GM23338 (cell line): ENCODE data around the gene TMEM117. TPM values are rescaled to one million over a fixed set of nuclear protein-coding genes. Genes with fewer than 3 reads are reported as not detected.

Experiments used
- ATAC-seq: fragments of 200-7000 bp; cut with Tn5 transposase; 3 replicates; pipeline ENCODE4 v1.9.1; 2020
- DNase-seq: peaks from one replicate; pipeline ENCODE4 v3.0.0-alpha.2; 2015; ENCODE audit warnings: low spot score
- H2AFZ ChIP-seq: fragments of 200-600 bp; sonication (generic); 2 replicates; pipeline ENCODE4 v1.8.0; 2016; ENCODE audit warnings: antibody characterized with exemption, mild to moderate bottlenecking, moderate library complexity
- H3F3A ChIP-seq: fragments of 200-600 bp; sonication (generic); replicated peaks from 2 replicates; pipeline ENCODE4 v1.8.0; 2017; ENCODE audit warnings: antibody characterized with exemption, mixed run types, low read depth
- H3K27ac ChIP-seq: fragments of 200-600 bp; sonication (generic); 2 replicates; pipeline ENCODE4 v1.6.1; 2016; ENCODE audit warnings: low read depth
- H3K27me3 ChIP-seq: fragments of 200-600 bp; sonication (generic); 2 replicates; pipeline ENCODE4 v1.8.0; 2016; ENCODE audit warnings: mild to moderate bottlenecking, mixed run types, moderate library complexity; ENCODE audit not compliant: insufficient read depth
- H3K36me3 ChIP-seq: fragments of 200-600 bp; sonication (generic); 2 replicates; pipeline ENCODE4 v1.8.0; 2016; ENCODE audit warnings: mild to moderate bottlenecking; ENCODE audit not compliant: insufficient read depth
- H3K4me1 ChIP-seq: fragments of 200-600 bp; sonication (generic); 2 replicates; pipeline ENCODE4 v1.8.0; 2016; ENCODE audit warnings: mild to moderate bottlenecking, moderate library complexity; ENCODE audit not compliant: insufficient read depth
- H3K4me2 ChIP-seq: fragments of 200-600 bp; sonication (generic); 2 replicates; pipeline ENCODE4 v1.7.1; 2017; ENCODE audit warnings: mixed run types
- H3K4me3 ChIP-seq: fragments of 200-600 bp; sonication (generic); 2 replicates; pipeline ENCODE4 v1.6.1; 2016; ENCODE audit warnings: mixed run types
- H3K79me2 ChIP-seq: fragments of 200-600 bp; sonication (generic); replicated peaks from 2 replicates; pipeline ENCODE4 v1.8.0; 2017; ENCODE audit warnings: mild to moderate bottlenecking; ENCODE audit not compliant: insufficient read depth
- H3K9me2 ChIP-seq: fragments of 200-600 bp; sonication (generic); 2 replicates; pipeline ENCODE4 v1.8.0; 2017; ENCODE audit not compliant: insufficient read depth
- H4K20me1 ChIP-seq: fragments of 200-600 bp; sonication (generic); replicated peaks from 2 replicates; pipeline ENCODE4 v1.8.0; 2017; ENCODE audit warnings: mild to moderate bottlenecking; ENCODE audit not compliant: insufficient read depth
- H3K27ac Mint-ChIP-seq: 2 replicates; pipeline ENCODE4 v1.8.0; 2020; ENCODE audit warnings: inconsistent platforms, mild to moderate bottlenecking, moderate library complexity, mixed read lengths
- H3K27me3 Mint-ChIP-seq: 3 replicates; pipeline ENCODE4 v1.8.0; 2022; ENCODE audit warnings: low read depth, mild to moderate bottlenecking, moderate library complexity, mixed read lengths, inconsistent platforms; ENCODE audit not compliant: insufficient read depth, poor library complexity
- H3K36me3 Mint-ChIP-seq: 3 replicates; pipeline ENCODE4 v1.8.0; 2021; ENCODE audit warnings: low read depth, mild to moderate bottlenecking, inconsistent platforms, moderate library complexity, mixed read lengths
- H3K4me1 Mint-ChIP-seq: 3 replicates; pipeline ENCODE4 v1.8.0; 2020; ENCODE audit warnings: mild to moderate bottlenecking, inconsistent platforms, mixed read lengths
- H3K4me3 Mint-ChIP-seq: 3 replicates; pipeline ENCODE4 v1.8.0; 2021; ENCODE audit warnings: moderate library complexity, mild to moderate bottlenecking, inconsistent platforms, mixed read lengths
- H3K9me3 Mint-ChIP-seq: 3 replicates; pipeline ENCODE4 v1.8.0; 2020; ENCODE audit warnings: moderate library complexity, mild to moderate bottlenecking, inconsistent platforms, mixed read lengths
- CREB1 ChIP-seq: fragments of 250-450 bp; sonication (Bioruptor Pico); IDR thresholded peaks from 2 replicates; pipeline ENCODE4 v1.5.0; 2020; ENCODE audit warnings: low read depth, mild to moderate bottlenecking, moderate library complexity
- EZH2 ChIP-seq: fragments of 200-600 bp; sonication (generic); IDR thresholded peaks from one replicate; pipeline ENCODE4 v1.8.0; 2017; ENCODE audit warnings: antibody characterized with exemption, mild to moderate bottlenecking, low read depth; ENCODE audit not compliant: unreplicated experiment
- EZH2phosphoT487 ChIP-seq: fragments of 200-600 bp; sonication (generic); IDR thresholded peaks from one replicate; pipeline ENCODE4 v1.8.1; 2018; ENCODE audit warnings: antibody characterized with exemption; ENCODE audit not compliant: unreplicated experiment
- JUNB ChIP-seq: IDR thresholded peaks from one replicate; pipeline ENCODE4 v1.6.1; 2016; ENCODE audit warnings: antibody characterized with exemption; ENCODE audit not compliant: unreplicated experiment
- NANOG ChIP-seq: IDR thresholded peaks from 2 replicates; pipeline ENCODE4 v1.6.1; 2016; ENCODE audit warnings: antibody characterized with exemption, borderline replicate concordance
- POLR2AphosphoS5 ChIP-seq: IDR thresholded peaks from 2 replicates; pipeline ENCODE4 v1.6.1; 2016; ENCODE audit warnings: antibody characterized with exemption, low read depth
- STAT1 ChIP-seq: IDR thresholded peaks from one replicate; pipeline ENCODE4 v1.6.1; 2016; ENCODE audit warnings: antibody characterized with exemption; ENCODE audit not compliant: unreplicated experiment
- ZNF114 ChIP-seq: fragments of 250-450 bp; sonication (Bioruptor Pico); IDR thresholded peaks from 2 replicates; pipeline ENCODE4 v1.5.0; 2020; ENCODE audit warnings: mild to moderate bottlenecking, moderate library complexity
- ZNF331 ChIP-seq: fragments of 250-450 bp; sonication (Bioruptor Pico); IDR thresholded peaks from 2 replicates; pipeline ENCODE4 v1.5.0; 2020; ENCODE audit warnings: low read depth, mild to moderate bottlenecking, moderate library complexity
- polyA plus RNA-seq: library from polyadenylated mRNA; unstranded; fragments of >200 nt; fragmentation: Nextera tagmentation; extraction: Ambion mirVana; gene quantifications from 2 replicates; pipeline ENCODE4 v1.2.1, GENCODE V29; 2016
- total RNA-seq: library from RNA; depleted of rRNA; stranded (reverse); fragments of >200 nt; shearing (Covaris generic); gene quantifications from 2 replicates; pipeline ENCODE4 v1.2.3, GENCODE V29; 2014
- TF ChIP-seq, protein P1 (sequence below): IDR thresholded peaks from 2 replicates; pipeline ENCODE4 v1.6.1; 2016; ENCODE audit warnings: antibody characterized with exemption
- TF ChIP-seq, protein P2 (sequence below): fragments of 250-450 bp; sonication (Bioruptor Pico); IDR thresholded peaks from 2 replicates; pipeline ENCODE4 v1.5.0; 2020; ENCODE audit warnings: mild to moderate bottlenecking, moderate library complexity
- TF ChIP-seq, protein P3 (sequence below), 2 experiments: fragments of 200-600 bp in 1 of 2; sonication (generic) in 1 of 2; conservative IDR thresholded peaks; 2 replicates each; pipeline versions ENCODE4 v1.5.1 to v1.6.1; 2016 to 2017; ENCODE audit warnings: antibody characterized with exemption in 2 of 2, low read depth in 2 of 2, mild to moderate bottlenecking in 2 of 2, moderate library complexity in 1 of 2
- TF ChIP-seq, protein P4 (sequence below): IDR thresholded peaks from one replicate; pipeline ENCODE4 v1.6.1; 2018; ENCODE audit warnings: antibody characterized with exemption; ENCODE audit not compliant: unreplicated experiment

The TMEM117 gene
- total and polyA plus RNA-seq, 2 experiments from 2014 or later: 0.94 to 1.6 TPM

DNA sequence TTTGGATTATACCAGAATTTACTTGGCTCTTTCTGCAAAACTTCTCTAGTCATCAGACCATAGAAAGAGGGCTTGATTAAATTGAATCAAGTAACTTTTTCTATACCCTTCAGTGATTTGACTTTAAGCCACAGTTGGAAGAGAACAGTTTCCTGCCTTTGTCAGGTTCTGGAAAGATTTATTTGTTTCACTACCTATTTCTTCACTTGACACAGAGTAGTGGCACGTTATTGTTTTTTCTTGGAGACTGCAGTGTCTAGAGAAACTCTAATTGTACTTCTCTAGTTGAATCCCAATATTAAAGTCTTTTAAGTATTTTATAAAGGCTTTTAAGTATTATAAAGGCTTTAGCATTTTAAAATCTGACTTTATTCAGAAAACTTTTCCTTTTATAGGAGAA, 138.1 kb downstream of the TMEM117 start:
- Mint-ChIP-seq H3K9me3 (peaks cover 42% of the 10 kb centered on the region), H3K27ac (no peak overlapping the region), H3K36me3 (peaks cover 38% of the 10 kb centered on the region), H3K4me3 (no peak overlapping the region), H3K4me1 (peaks cover 6% of the 10 kb centered on the region; the same call in 1 of the 3 replicates), H3K27me3 (no peaks in the 10 kb centered on the region)
- no peak overlapping the region for H2AFZ ChIP-seq
- H3K27me3 ChIP-seq: no peaks in the 10 kb centered on the region
- H3F3A ChIP-seq: no peaks in the 10 kb centered on the region
- H3K4me1 ChIP-seq: no peaks in the 10 kb centered on the region
- H3K9me2 ChIP-seq: no peaks in the 10 kb centered on the region; the same call in 1 of the 2 replicates
- no peak overlapping the region for H3K4me3 ChIP-seq
- no peaks in the 10 kb centered on the region for H3K79me2 ChIP-seq
- ATAC-seq (no peak), DNase-seq (no peak)
- H3K36me3 ChIP-seq: peaks cover 5% of the 10 kb centered on the region; the same call in 1 of the 2 replicates
- H3K4me2 ChIP-seq: no peak overlapping the region
- H4K20me1 ChIP-seq: no peaks in the 10 kb centered on the region
- no peak for TF ChIP-seq EZH2
- TF ChIP-seq ZNF114 (CRISPR knock-in tag): no peak
- TF ChIP-seq, protein P1, sequence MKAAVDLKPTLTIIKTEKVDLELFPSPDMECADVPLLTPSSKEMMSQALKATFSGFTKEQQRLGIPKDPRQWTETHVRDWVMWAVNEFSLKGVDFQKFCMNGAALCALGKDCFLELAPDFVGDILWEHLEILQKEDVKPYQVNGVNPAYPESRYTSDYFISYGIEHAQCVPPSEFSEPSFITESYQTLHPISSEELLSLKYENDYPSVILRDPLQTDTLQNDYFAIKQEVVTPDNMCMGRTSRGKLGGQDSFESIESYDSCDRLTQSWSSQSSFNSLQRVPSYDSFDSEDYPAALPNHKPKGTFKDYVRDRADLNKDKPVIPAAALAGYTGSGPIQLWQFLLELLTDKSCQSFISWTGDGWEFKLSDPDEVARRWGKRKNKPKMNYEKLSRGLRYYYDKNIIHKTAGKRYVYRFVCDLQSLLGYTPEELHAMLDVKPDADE: no peak
- TF ChIP-seq, protein P2, sequence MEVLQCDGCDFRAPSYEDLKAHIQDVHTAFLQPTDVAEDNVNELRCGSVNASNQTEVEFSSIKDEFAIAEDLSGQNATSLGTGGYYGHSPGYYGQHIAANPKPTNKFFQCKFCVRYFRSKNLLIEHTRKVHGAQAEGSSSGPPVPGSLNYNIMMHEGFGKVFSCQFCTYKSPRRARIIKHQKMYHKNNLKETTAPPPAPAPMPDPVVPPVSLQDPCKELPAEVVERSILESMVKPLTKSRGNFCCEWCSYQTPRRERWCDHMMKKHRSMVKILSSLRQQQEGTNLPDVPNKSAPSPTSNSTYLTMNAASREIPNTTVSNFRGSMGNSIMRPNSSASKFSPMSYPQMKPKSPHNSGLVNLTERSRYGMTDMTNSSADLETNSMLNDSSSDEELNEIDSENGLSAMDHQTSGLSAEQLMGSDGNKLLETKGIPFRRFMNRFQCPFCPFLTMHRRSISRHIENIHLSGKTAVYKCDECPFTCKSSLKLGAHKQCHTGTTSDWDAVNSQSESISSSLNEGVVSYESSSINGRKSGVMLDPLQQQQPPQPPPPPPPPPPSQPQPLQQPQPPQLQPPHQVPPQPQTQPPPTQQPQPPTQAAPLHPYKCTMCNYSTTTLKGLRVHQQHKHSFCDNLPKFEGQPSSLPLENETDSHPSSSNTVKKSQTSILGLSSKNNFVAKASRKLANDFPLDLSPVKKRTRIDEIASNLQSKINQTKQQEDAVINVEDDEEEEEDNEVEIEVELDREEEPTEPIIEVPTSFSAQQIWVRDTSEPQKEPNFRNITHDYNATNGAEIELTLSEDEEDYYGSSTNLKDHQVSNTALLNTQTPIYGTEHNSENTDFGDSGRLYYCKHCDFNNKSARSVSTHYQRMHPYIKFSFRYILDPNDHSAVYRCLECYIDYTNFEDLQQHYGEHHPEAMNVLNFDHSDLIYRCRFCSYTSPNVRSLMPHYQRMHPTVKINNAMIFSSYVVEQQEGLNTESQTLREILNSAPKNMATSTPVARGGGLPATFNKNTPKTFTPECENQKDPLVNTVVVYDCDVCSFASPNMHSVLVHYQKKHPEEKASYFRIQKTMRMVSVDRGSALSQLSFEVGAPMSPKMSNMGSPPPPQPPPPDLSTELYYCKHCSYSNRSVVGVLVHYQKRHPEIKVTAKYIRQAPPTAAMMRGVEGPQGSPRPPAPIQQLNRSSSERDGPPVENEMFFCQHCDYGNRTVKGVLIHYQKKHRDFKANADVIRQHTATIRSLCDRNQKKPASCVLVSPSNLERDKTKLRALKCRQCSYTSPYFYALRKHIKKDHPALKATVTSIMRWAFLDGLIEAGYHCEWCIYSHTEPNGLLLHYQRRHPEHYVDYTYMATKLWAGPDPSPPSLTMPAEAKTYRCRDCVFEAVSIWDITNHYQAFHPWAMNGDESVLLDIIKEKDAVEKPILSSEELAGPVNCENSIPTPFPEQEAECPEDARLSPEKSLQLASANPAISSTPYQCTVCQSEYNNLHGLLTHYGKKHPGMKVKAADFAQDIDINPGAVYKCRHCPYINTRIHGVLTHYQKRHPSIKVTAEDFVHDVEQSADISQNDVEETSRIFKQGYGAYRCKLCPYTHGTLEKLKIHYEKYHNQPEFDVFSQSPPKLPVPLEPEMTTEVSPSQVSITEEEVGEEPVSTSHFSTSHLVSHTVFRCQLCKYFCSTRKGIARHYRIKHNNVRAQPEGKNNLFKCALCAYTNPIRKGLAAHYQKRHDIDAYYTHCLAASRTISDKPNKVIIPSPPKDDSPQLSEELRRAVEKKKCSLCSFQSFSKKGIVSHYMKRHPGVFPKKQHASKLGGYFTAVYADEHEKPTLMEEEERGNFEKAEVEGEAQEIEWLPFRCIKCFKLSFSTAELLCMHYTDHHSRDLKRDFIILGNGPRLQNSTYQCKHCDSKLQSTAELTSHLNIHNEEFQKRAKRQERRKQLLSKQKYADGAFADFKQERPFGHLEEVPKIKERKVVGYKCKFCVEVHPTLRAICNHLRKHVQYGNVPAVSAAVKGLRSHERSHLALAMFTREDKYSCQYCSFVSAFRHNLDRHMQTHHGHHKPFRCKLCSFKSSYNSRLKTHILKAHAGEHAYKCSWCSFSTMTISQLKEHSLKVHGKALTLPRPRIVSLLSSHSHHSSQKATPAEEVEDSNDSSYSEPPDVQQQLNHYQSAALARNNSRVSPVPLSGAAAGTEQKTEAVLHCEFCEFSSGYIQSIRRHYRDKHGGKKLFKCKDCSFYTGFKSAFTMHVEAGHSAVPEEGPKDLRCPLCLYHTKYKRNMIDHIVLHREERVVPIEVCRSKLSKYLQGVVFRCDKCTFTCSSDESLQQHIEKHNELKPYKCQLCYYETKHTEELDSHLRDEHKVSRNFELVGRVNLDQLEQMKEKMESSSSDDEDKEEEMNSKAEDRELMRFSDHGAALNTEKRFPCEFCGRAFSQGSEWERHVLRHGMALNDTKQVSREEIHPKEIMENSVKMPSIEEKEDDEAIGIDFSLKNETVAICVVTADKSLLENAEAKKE (CRISPR knock-in tag): no peak
- TF ChIP-seq, protein P3, sequence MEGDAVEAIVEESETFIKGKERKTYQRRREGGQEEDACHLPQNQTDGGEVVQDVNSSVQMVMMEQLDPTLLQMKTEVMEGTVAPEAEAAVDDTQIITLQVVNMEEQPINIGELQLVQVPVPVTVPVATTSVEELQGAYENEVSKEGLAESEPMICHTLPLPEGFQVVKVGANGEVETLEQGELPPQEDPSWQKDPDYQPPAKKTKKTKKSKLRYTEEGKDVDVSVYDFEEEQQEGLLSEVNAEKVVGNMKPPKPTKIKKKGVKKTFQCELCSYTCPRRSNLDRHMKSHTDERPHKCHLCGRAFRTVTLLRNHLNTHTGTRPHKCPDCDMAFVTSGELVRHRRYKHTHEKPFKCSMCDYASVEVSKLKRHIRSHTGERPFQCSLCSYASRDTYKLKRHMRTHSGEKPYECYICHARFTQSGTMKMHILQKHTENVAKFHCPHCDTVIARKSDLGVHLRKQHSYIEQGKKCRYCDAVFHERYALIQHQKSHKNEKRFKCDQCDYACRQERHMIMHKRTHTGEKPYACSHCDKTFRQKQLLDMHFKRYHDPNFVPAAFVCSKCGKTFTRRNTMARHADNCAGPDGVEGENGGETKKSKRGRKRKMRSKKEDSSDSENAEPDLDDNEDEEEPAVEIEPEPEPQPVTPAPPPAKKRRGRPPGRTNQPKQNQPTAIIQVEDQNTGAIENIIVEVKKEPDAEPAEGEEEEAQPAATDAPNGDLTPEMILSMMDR (conservative IDR thresholded peaks at IDR 0.05; ENCODE audit: low read depth in 2 of 2): no peak
- TF ChIP-seq CREB1: no peak
- TF ChIP-seq, protein P4, sequence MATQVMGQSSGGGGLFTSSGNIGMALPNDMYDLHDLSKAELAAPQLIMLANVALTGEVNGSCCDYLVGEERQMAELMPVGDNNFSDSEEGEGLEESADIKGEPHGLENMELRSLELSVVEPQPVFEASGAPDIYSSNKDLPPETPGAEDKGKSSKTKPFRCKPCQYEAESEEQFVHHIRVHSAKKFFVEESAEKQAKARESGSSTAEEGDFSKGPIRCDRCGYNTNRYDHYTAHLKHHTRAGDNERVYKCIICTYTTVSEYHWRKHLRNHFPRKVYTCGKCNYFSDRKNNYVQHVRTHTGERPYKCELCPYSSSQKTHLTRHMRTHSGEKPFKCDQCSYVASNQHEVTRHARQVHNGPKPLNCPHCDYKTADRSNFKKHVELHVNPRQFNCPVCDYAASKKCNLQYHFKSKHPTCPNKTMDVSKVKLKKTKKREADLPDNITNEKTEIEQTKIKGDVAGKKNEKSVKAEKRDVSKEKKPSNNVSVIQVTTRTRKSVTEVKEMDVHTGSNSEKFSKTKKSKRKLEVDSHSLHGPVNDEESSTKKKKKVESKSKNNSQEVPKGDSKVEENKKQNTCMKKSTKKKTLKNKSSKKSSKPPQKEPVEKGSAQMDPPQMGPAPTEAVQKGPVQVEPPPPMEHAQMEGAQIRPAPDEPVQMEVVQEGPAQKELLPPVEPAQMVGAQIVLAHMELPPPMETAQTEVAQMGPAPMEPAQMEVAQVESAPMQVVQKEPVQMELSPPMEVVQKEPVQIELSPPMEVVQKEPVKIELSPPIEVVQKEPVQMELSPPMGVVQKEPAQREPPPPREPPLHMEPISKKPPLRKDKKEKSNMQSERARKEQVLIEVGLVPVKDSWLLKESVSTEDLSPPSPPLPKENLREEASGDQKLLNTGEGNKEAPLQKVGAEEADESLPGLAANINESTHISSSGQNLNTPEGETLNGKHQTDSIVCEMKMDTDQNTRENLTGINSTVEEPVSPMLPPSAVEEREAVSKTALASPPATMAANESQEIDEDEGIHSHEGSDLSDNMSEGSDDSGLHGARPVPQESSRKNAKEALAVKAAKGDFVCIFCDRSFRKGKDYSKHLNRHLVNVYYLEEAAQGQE: no peak
- no peak for TF ChIP-seq EZH2phosphoT487
- TF ChIP-seq JUNB: no peak
- no peak for TF ChIP-seq ZNF331 (CRISPR knock-in tag)
- TF ChIP-seq POLR2AphosphoS5: no peak
- TF ChIP-seq STAT1: no peak
- no peak for TF ChIP-seq NANOG
- no peak overlapping the region for H3K27ac ChIP-seq
